Kidney tubule cell (primary cell): ENCODE data around the gene GCNA.

ENCODE experiments used
- DNase-seq: peaks from one replicate; pipeline ENCODE4 v3.0.0-alpha.2; 2018; ENCODE audit warnings: low spot score

GCNA gene

GRCh38 chrX:71615954-71616353 lies 37.7 kb downstream of the GCNA start:
- DNase-seq, result no peak

GRCh38 chrX:71616672-71617529 lies 38.7 kb downstream of the GCNA start:
- no peak for DNase-seq

GRCh38 chrX:71617742-71618141 lies 39.5 kb downstream of the GCNA start:
- DNase-seq, result no peak

GRCh38 chrX:71618303-71618721 lies 40.1 kb downstream of the GCNA start, which contains the start of gene CXCR3:
CXCR3 (minus strand) TSS chrX:71618511; CDS start chrX:71618449, 62 bp downstream.
- peak; percentile 21 for DNase-seq

- no peak for DNase-seq
Measured at GRCh38 chrX:71618787-71619186, 40.5 kb downstream of the GCNA start.

GRCh38 chrX:71619193-71619592 lies 41.0 kb downstream of the GCNA start:
- DNase-seq, result no peak

- DNase-seq, result no peak
Measured at GRCh38 chrX:71619986-71620385, 41.7 kb downstream of the GCNA start.

- no peak for DNase-seq
Measured at GRCh38 chrX:71621603-71622002, 43.4 kb downstream of the GCNA start.

- DNase-seq, result no peak
Measured at GRCh38 chrX:71622032-71622575, 43.9 kb downstream of the GCNA start.

- DNase-seq, result peak; percentile 68
Measured at GRCh38 chrX:71622576-71623450, 44.6 kb downstream of the GCNA start.

GRCh38 chrX:71623714-71624113 lies 45.5 kb downstream of the GCNA start:
- no peak for DNase-seq

- DNase-seq, result no peak
Measured at GRCh38 chrX:71625471-71625870, 47.2 kb downstream of the GCNA start.

- no peak for DNase-seq
Measured at GRCh38 chrX:71626576-71626975, 48.3 kb downstream of the GCNA start.

GRCh38 chrX:71627588-71628404 lies 49.6 kb downstream of the GCNA start:
- DNase-seq, result no peak

GRCh38 chrX:71629467-71629866 lies 51.2 kb downstream of the GCNA start:
- DNase-seq, result peak; percentile 28

GRCh38 chrX:71632923-71633657 lies 54.9 kb downstream of the GCNA start:
- DNase-seq, result no peak

- no peak for DNase-seq
Measured at GRCh38 chrX:71634366-71634765, 56.1 kb downstream of the GCNA start.

GRCh38 chrX:71636438-71637252 lies 58.4 kb downstream of the GCNA start:
- DNase-seq, result no peak

- peak; percentile 25 for DNase-seq
Measured at GRCh38 chrX:71637253-71637618, 59.0 kb downstream of the GCNA start.

GRCh38 chrX:71637848-71638247 lies 59.6 kb downstream of the GCNA start:
- DNase-seq, result no peak
